ENCODE measurements around the gene EXOC6B. TPM values are rescaled to one million over a fixed set of nuclear protein-coding genes. Genes with fewer than 3 reads are reported as not detected.

Gene EXOC6B
- total RNA-seq, 1 experiment from 2014 or later: 33.7 TPM

GRCh38 chr2:72185206-72185605 lies 640.6 kb downstream of the EXOC6B start:
- POLR2A ChIA-PET: no interaction called here
- H3K9me3 Mint-ChIP-seq: peaks cover 3% of the 10 kb centered on the region; the same call in 1 of the 2 replicates

GRCh38 chr2:72183466-72183865 lies 642.4 kb downstream of the EXOC6B start:
- POLR2A ChIA-PET: no interaction called here
- H3K36me3 Mint-ChIP-seq: 0 out of 2 replicates have a peak, but pooled peaks cover 2% of the 10 kb centered on the region
- H3K27ac Mint-ChIP-seq: no peak overlapping the region
- no peak overlapping the region for H3K4me3 Mint-ChIP-seq
- peaks cover 15% of the 10 kb centered on the region for H3K4me1 Mint-ChIP-seq
- H3K27me3 Mint-ChIP-seq (ENCODE audit: low read depth): no peaks in the 10 kb centered on the region
- no peak for DNase-seq (ENCODE audit: low spot score)
- ATAC-seq: no peak
- CTCF ChIA-PET: no interaction called here
- peaks cover 3% of the 10 kb centered on the region; the same call in 1 of the 2 replicates for H3K9me3 Mint-ChIP-seq
- TF ChIP-seq ZNF317 (CRISPR knock-in tag; IDR thresholded peaks at IDR 0.05; ENCODE audit: borderline replicate concordance, low read depth): no peak
- TF ChIP-seq FOXP1 (CRISPR knock-in tag; IDR thresholded peaks at IDR 0.05; ENCODE audit: borderline replicate concordance): no peak
- TF ChIP-seq, protein P1, sequence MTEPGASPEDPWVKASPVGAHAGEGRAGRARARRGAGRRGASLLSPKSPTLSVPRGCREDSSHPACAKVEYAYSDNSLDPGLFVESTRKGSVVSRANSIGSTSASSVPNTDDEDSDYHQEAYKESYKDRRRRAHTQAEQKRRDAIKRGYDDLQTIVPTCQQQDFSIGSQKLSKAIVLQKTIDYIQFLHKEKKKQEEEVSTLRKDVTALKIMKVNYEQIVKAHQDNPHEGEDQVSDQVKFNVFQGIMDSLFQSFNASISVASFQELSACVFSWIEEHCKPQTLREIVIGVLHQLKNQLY (CRISPR knock-in tag; IDR thresholded peaks at IDR 0.05): no peak
- TF ChIP-seq ETV6 (CRISPR knock-in tag; IDR thresholded peaks at IDR 0.05): no peak
- TF ChIP-seq MAX (CRISPR knock-in tag; IDR thresholded peaks at IDR 0.05): no peak
- TF ChIP-seq ATF6 (CRISPR knock-in tag; IDR thresholded peaks at IDR 0.05): no peak
- TF ChIP-seq TP53 (CRISPR knock-in tag; IDR thresholded peaks at IDR 0.05): no peak
- no peak for TF ChIP-seq GTF2I (CRISPR knock-in tag; conservative IDR thresholded peaks at IDR 0.05)
- TF ChIP-seq OVOL2 (CRISPR knock-in tag; IDR thresholded peaks at IDR 0.05; ENCODE audit: borderline replicate concordance): no peak

More at GRCh38 chr2:72185206-72185605, 640.6 kb downstream of the EXOC6B start:
- CTCF ChIA-PET: no interaction called here
- no peaks in the 10 kb centered on the region for H3K27me3 Mint-ChIP-seq (ENCODE audit: low read depth)
- no peaks in the 10 kb centered on the region for H3K36me3 Mint-ChIP-seq
- no peak for DNase-seq (ENCODE audit: low spot score)
- peaks cover 15% of the 10 kb centered on the region for H3K4me1 Mint-ChIP-seq
- no peak overlapping the region for H3K4me3 Mint-ChIP-seq
- TF ChIP-seq FOXJ3 (CRISPR knock-in tag; IDR thresholded peaks at IDR 0.05; ENCODE audit: borderline replicate concordance) (no peak), NFATC4 (CRISPR knock-in tag; IDR thresholded peaks at IDR 0.05) (no peak), ZNF671 (CRISPR knock-in tag; IDR thresholded peaks at IDR 0.05) (no peak), PRDM15 (CRISPR knock-in tag; IDR thresholded peaks at IDR 0.05) (no peak), CBFB (CRISPR knock-in tag; IDR thresholded peaks at IDR 0.05; ENCODE audit: low read depth) (no peak), RORB (CRISPR knock-in tag; IDR thresholded peaks at IDR 0.05) (no peak), ZNF423 (CRISPR knock-in tag; IDR thresholded peaks at IDR 0.05) (no peak), CREM (CRISPR knock-in tag; IDR thresholded peaks at IDR 0.05) (no peak), ZNF121 (CRISPR knock-in tag; IDR thresholded peaks at IDR 0.05) (no peak), CREB1 (CRISPR knock-in tag; IDR thresholded peaks at IDR 0.05) (no peak), SMAD4 (CRISPR knock-in tag; IDR thresholded peaks at IDR 0.05) (no peak), SMAD3 (CRISPR knock-in tag; IDR thresholded peaks at IDR 0.05; ENCODE audit: borderline replicate concordance) (no peak), FOXP1 (CRISPR knock-in tag; IDR thresholded peaks at IDR 0.05; ENCODE audit: borderline replicate concordance) (no peak), MYBL2 (CRISPR knock-in tag; IDR thresholded peaks at IDR 0.05) (no peak), ATF3 (CRISPR knock-in tag; conservative IDR thresholded peaks at IDR 0.05) (no peak), MXD4 (CRISPR knock-in tag; IDR thresholded peaks at IDR 0.05; ENCODE audit: borderline replicate concordance) (no peak)
- TF ChIP-seq, protein P2, sequence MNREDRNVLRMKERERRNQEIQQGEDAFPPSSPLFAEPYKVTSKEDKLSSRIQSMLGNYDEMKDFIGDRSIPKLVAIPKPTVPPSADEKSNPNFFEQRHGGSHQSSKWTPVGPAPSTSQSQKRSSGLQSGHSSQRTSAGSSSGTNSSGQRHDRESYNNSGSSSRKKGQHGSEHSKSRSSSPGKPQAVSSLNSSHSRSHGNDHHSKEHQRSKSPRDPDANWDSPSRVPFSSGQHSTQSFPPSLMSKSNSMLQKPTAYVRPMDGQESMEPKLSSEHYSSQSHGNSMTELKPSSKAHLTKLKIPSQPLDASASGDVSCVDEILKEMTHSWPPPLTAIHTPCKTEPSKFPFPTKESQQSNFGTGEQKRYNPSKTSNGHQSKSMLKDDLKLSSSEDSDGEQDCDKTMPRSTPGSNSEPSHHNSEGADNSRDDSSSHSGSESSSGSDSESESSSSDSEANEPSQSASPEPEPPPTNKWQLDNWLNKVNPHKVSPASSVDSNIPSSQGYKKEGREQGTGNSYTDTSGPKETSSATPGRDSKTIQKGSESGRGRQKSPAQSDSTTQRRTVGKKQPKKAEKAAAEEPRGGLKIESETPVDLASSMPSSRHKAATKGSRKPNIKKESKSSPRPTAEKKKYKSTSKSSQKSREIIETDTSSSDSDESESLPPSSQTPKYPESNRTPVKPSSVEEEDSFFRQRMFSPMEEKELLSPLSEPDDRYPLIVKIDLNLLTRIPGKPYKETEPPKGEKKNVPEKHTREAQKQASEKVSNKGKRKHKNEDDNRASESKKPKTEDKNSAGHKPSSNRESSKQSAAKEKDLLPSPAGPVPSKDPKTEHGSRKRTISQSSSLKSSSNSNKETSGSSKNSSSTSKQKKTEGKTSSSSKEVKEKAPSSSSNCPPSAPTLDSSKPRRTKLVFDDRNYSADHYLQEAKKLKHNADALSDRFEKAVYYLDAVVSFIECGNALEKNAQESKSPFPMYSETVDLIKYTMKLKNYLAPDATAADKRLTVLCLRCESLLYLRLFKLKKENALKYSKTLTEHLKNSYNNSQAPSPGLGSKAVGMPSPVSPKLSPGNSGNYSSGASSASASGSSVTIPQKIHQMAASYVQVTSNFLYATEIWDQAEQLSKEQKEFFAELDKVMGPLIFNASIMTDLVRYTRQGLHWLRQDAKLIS (CRISPR knock-in tag; IDR thresholded peaks at IDR 0.05; ENCODE audit: borderline replicate concordance): no peak
- TF ChIP-seq, protein P3, sequence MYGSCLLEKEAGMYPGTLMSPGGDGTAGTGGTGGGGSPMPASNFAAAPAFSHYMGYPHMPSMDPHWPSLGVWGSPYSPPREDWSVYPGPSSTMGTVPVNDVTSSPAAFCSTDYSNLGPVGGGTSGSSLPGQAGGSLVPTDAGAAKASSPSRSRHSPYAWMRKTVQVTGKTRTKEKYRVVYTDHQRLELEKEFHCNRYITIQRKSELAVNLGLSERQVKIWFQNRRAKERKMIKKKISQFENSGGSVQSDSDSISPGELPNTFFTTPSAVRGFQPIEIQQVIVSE (CRISPR knock-in tag; IDR thresholded peaks at IDR 0.05; ENCODE audit: borderline replicate concordance): no peak
- no peak overlapping the region for H3K27ac Mint-ChIP-seq
- ATAC-seq: no peak
